Islet precursor cell (in vitro differentiated cells): ENCODE measurements around the gene GIGYF2.
"Not testable (repeated sequence)": the region's sequence is repeated elsewhere in the genome, so short reads cannot be mapped to it uniquely, and the experiment has no call there.

ENCODE experiments used
- DNase-seq: peaks from one replicate; pipeline ENCODE4 v3.0.0-alpha.2; 2018

Gene GIGYF2

DNA sequence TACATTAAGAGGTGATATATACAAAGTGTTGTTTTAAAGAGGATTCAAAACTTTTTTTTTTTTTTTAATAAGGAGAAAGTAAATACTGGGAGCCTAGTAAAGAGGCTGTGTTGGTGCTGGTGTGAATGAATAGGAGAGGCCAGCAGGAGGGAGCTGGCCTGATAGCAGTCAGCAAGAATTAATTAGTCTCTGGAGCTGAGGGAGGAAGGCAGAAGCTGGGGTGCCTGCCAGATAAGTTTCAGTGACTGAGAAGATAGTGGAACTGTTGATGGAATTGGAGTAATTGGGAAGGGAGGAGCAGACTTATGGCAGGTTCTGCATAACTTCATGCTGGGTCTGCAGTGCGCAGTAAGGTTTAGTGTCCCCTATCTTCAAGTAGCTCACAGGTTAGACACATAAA lies 136.7 kb downstream of the GIGYF2 start:
- DNase-seq = no peak

GRCh38 chr2:232835687-232836208 lies 138.6 kb downstream of the GIGYF2 start:
- DNase-seq = no peak

GRCh38 chr2:232836934-232837333 lies 139.8 kb downstream of the GIGYF2 start:
- DNase-seq = no peak

DNA sequence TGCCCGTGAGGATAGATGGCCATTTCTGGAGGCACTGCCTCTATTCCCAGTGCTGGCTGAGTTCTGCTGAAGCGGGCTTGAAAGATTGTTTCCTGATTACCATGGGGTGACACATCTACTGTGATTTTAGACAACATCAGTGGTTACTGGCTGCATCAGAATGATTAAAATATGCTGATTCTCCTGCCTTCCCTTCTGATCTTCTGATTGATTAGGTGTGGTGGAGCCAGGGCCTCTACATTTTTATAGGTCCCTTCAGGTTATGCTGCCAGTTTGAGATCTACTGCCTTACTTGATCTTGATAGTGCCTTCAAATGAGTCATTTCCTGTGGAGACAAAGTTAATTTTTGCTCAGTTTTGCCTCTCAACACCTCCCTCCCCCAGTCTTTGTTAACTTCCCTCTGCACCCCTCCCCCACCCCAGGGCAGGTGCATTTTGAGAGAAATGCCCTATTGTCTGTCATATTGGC lies 141.3 kb downstream of the GIGYF2 start:
- no peak for DNase-seq

DNA sequence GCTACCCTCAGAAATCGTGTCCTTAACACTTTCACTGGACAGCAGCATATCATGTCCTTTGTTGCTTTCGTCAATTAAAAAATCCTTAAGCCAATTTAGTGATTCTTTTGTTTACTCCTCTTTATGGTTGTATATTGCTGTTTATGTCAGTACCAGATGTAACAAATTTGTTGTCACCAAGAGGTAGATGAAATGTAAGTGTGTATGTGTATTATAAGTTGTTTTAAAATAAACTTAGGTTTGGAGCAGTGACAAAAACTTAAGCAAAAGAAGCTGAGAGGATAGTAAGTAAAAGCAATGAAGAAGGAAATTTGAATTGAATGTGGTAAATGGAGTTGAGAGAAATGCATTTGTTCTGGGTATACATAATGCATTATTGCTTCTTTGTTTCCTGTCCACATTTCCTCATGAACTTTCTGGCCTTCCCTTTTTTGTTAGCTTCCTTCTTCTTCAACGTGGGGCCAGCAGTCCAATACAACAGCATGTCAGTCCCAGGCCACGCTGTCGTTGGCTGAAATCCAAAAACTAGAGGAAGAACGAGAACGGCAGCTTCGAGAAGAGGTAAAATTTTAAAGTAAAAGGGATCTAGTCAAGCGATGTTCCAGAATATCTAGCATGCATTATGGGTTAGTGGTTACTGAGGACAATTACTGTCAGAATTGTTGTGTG lies 142.4 kb downstream of the GIGYF2 start:
- DNase-seq = no peak

- no peak for DNase-seq
These were observed 145.6 kb downstream of the GIGYF2 start for GRCh38 chr2:232842689-232843088.

GRCh38 chr2:232843834-232844233 lies 146.7 kb downstream of the GIGYF2 start:
- no peak for DNase-seq

DNA sequence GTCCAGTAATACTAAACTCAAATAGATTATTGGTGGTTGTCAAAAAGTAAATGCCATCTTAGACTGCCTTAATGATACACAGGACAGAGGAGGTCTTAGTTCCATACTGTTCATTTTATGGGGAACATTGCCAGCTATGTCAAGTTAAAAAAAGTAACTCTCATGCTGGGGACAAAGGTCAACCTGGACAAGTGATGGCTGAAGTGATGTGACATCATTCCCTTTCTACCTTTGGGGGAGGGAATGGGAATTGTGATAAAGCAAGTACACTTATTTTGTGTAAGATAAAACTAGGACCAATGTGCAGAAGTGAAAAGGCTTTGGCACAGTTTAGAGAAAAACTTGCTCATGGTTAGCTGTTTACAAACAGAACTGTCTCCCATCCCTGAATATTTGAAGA lies 148.9 kb downstream of the GIGYF2 start:
- DNase-seq = no peak

- DNase-seq = no peak
These were observed 152.9 kb downstream of the GIGYF2 start for GRCh38 chr2:232850039-232850438.

DNA sequence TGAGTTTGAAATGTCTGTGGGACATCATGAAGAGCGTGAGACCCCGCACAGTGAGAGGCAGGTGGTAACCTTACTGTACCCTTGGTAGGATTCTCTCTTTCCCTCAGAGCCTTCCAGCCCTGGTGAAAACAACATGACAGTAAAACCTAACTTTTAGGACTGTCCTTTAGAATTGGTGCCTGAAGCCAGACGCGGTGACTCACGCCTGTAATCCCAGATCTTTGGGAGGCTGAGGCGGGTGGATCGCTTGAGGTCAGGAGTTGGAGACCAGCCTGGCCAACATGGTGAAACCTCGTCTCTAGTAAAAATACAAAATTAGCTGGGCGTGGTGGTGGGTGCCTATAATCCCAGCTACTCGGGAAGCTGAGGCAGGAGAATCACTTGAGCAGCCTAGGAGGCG lies 154.9 kb downstream of the GIGYF2 start:
- DNase-seq = not testable (repeated sequence)

GRCh38 chr2:232852676-232853075 lies 155.5 kb downstream of the GIGYF2 start:
- DNase-seq = no peak

- DNase-seq = no peak
These were observed 157.0 kb downstream of the GIGYF2 start for GRCh38 chr2:232854082-232854481.

GRCh38 chr2:232857158-232857563 lies 160.0 kb downstream of the GIGYF2 start:
- DNase-seq = no peak

DNA sequence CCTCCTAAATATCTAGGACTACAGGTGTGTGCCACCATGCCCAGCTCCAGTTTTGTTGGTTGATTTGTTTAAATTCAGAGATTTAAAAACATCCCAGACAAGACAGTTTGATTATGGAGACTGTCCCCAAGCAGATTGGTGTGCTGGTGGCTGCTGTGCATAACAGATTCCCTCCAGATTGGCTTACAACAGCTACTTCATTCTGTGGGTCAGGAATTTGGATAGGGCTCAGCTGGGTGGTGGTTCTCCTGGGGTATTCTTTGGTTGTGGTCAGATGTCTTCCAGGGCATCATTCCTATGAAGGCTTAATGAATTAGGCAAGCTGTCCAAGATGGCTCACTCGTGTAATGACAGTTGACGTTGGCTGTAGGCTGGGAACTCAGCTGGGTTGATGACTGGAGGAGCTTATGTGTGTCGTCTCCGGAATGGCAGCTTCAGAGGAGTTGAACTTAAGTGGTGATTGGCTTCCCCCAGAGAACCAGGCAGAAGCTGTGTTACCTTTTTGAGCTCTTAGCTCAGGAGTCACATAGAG lies 162.3 kb downstream of the GIGYF2 start:
- no peak for DNase-seq

GRCh38 chr2:232860593-232861241 lies 163.6 kb downstream of the GIGYF2 start:
- no peak for DNase-seq

DNA sequence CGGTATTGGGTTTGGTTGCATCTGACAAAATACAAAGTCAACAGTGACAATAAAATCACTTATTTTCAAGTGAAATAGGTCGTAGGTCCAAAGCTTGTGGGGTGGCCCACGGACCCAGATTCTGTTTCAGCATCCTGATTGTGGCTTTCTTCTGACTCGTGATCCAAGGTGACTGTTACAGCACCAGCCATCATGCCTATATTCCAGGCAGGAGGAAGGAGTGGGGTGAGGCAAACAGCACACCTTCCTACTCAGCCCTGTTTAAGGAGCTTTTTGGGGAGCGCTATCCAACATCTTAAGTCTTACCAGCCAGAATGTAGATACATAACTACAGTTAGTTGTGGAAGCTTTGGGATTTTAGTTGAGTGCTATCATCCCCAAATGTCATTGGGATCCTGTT lies 164.2 kb downstream of the GIGYF2 start:
- DNase-seq = no peak

DNA sequence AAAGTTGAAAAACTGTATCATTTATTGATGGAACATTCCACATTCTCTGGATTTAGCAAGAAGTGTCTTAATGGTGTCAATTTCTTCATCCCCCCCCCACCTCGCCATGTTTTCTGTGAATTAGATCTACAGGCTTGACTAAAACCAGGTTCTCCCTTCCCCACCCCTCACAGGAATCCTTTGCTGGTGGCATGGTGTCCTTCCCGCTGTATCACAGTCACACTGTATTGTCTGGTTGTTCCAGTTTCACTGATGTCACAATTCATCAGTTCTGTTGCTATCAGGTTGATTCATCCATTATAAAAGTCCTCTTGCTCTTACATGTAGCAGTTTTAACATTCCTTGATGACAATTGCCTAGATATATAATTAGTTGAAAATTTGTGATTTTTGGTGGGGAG lies 166.9 kb downstream of the GIGYF2 start:
- DNase-seq = no peak

GRCh38 chr2:232865165-232865564 lies 168.0 kb downstream of the GIGYF2 start:
- DNase-seq = no peak

- no peak for DNase-seq
These were observed 169.0 kb downstream of the GIGYF2 start for GRCh38 chr2:232866104-232866503.

- DNase-seq = no peak
These were observed 172.2 kb downstream of the GIGYF2 start for GRCh38 chr2:232869138-232870017.

DNA sequence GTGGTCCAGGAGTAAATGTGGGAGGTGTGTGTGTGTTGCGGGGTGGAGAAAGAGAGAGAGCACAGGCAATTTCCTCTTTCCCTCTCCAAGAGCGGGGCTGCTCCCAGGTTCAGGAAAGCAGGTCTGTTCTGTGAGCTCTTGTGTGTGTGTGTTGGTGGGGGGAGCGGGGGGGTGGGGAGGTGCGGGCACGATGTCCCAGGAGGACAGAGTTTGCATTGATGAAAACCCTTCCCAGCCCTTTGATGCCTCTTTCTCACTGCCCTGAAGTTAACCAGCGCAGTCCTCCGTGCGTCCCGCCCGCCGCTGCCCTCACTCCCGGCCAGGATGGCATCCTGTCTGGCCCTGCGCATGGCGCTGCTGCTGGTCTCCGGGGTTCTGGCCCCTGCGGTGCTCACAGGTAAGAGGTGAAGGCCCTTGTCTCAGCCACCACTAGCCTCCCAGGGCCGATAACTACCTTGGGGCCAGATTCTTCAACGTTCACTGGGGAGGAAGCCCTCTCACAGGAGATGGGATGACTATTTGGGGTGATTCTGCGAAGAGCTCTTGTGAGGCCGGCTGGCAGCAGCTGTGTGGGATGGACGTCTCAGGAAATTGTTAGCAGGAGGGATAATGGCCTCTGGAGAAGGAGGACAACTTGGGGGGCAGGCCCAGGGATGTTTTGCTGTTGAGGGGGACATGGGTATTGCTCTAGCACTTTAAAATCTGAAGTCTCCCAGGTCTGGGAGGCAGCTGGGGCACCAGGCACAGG lies 173.1 kb downstream of the GIGYF2 start, which contains the start of gene SNORC:
SNORC (plus strand) TSS at position 247 of the 748 bp plus-strand sequence; CDS start at position 325, 78 bp downstream.
- no peak for DNase-seq

- DNase-seq = no peak
These were observed 173.7 kb downstream of the GIGYF2 start for GRCh38 chr2:232870766-232871371.
